ENCODE measurements around the gene SNX18. TPM values are rescaled to one million over a fixed set of nuclear protein-coding genes. Genes with fewer than 3 reads are reported as not detected.

SNX18 gene
- total and polyA plus RNA-seq, 8 donors: 15.3 to 39.2 (median 20.0) TPM

- no peak overlapping the region for H3K4me3 ChIP-seq
- DNase-seq (no peak), ATAC-seq (no peak)
- peaks cover 42 to 97% of the 10 kb centered on the region in 2 donors for H3K4me1 ChIP-seq
- no peaks in the 10 kb centered on the region for H3K27me3 ChIP-seq
- H3K9me3 ChIP-seq: no peaks in the 10 kb centered on the region
- intact Hi-C loops (cut with DNase I): no loop called here
- no peak for TF ChIP-seq CTCF (IDR thresholded peaks at IDR 0.05)
- H3K36me3 ChIP-seq: no peaks in the 10 kb centered on the region
- no peak overlapping the region for H3K27ac ChIP-seq
These were observed 8.1 kb downstream of the SNX18 start for GRCh38 chr5:54525692-54526091.

GRCh38 chr5:54526604-54527288 is 9.2 kb downstream of the SNX18 start:
- ATAC-seq (peak; percentile 68), DNase-seq (peak in 1 of 4 donors; percentile 55)
- no peak for TF ChIP-seq CTCF (IDR thresholded peaks at IDR 0.05)
- no peaks in the 10 kb centered on the region for H3K36me3 ChIP-seq
- no peaks in the 10 kb centered on the region for H3K27me3 ChIP-seq
- H3K4me1 ChIP-seq: peaks cover 37 to 96% of the 10 kb centered on the region in 2 donors
- intact Hi-C loops (cut with DNase I): no loop called here
- H3K9me3 ChIP-seq: no peaks in the 10 kb centered on the region
- H3K4me3 ChIP-seq: no peak overlapping the region
- H3K27ac ChIP-seq: no peak overlapping the region

- H3K9me3 ChIP-seq: no peaks in the 10 kb centered on the region
- H3K27ac ChIP-seq: no peak overlapping the region
- no peak for ATAC-seq
- no peaks in the 10 kb centered on the region for H3K27me3 ChIP-seq
- intact Hi-C loops (cut with DNase I): no loop called here
- no peak for DNase-seq
- no peaks in the 10 kb centered on the region for H3K36me3 ChIP-seq
- TF ChIP-seq CTCF (IDR thresholded peaks at IDR 0.05): no peak
- H3K4me1 ChIP-seq: peaks cover 33 to 91% of the 10 kb centered on the region in 2 donors
- no peak overlapping the region for H3K4me3 ChIP-seq
These were observed 11.2 kb downstream of the SNX18 start for GRCh38 chr5:54528633-54529209.

- DNase-seq (no peak), ATAC-seq (no peak)
- Histone ChIP-seq H3K9me3 (no peaks in the 10 kb centered on the region), H3K27ac (no peak overlapping the region), H3K36me3 (no peaks in the 10 kb centered on the region), H3K4me1 (peaks cover 33 to 91% of the 10 kb centered on the region in 2 donors), H3K27me3 (no peaks in the 10 kb centered on the region), H3K4me3 (no peak overlapping the region)
- intact Hi-C loops (cut with DNase I): no loop called here
- TF ChIP-seq CTCF (IDR thresholded peaks at IDR 0.05): no peak
These were observed 12.0 kb downstream of the SNX18 start for GRCh38 chr5:54529565-54529964.

- ATAC-seq (no peak), DNase-seq (no peak)
- no peaks in the 10 kb centered on the region for H3K9me3 ChIP-seq
- H3K27me3 ChIP-seq: no peaks in the 10 kb centered on the region
- H3K4me3 ChIP-seq: no peak overlapping the region
- peaks cover 25 to 74% of the 10 kb centered on the region in 2 donors for H3K4me1 ChIP-seq
- intact Hi-C loops (cut with DNase I): no loop called here
- peak overlapping the region in 1 of 2 donors; percentile 37 for H3K27ac ChIP-seq
- TF ChIP-seq CTCF (IDR thresholded peaks at IDR 0.05): no peak
- H3K36me3 ChIP-seq: no peaks in the 10 kb centered on the region
These were observed 14.0 kb downstream of the SNX18 start for GRCh38 chr5:54531546-54531945.

Data from left lung (tissue), 10 donors.